ENCODE measurements around the gene SLC25A23. TPM values are rescaled to one million over a fixed set of nuclear protein-coding genes. Genes with fewer than 3 reads are reported as not detected.
A peak's percentile ranks its signal among the peaks of the same experiment; 100 is the strongest.

Gene SLC25A23
- total and polyA plus RNA-seq, 9 of the 15 experiments (the other 6 are each of a cell fraction or from before 2014, with no cell fraction given) = 6.1 to 72.0 (median 26.6) TPM

- Histone ChIP-seq H3K4me2 (ENCODE audit: insufficient read depth, low read length) (no peak overlapping the region), H3K79me2 (ENCODE audit: control insufficient read depth, insufficient read depth, low read length) (peaks cover 63% of the 10 kb centered on the region), H3K9me1 (ENCODE audit: control insufficient read depth, insufficient read depth, low read length) (peaks cover 11% of the 10 kb centered on the region), H3K4me1 (replicated peaks in 1 of 2; ENCODE audit: control insufficient read depth in 2 of 2, insufficient read depth in 2 of 2, low read length in 2 of 2) (peaks cover 16 to 51% of the 10 kb centered on the region in 2 experiments), H3K36me3 (ENCODE audit: control insufficient read depth, insufficient read depth, low read length) (peaks cover 70% of the 10 kb centered on the region), H3K9ac (ENCODE audit: insufficient read depth in 1 of 2, low read depth in 2 of 2, low read length in 2 of 2) (peak overlapping the region in 1 of 2 experiments; percentile 46; a peak in 3 of 4 replicates), H3K27ac (ENCODE audit: extremely low read depth, low read depth, low read length) (no peak overlapping the region), H3K9me3 (replicated peaks; ENCODE audit: control insufficient read depth, insufficient read depth, low read depth, low read length) (no peaks in the 10 kb centered on the region), H4K20me1 (replicated peaks; ENCODE audit: control insufficient read depth, insufficient read depth, low read length) (peaks cover 54% of the 10 kb centered on the region), H3K27me3 (ENCODE audit: control insufficient read depth in 2 of 2, insufficient read depth in 2 of 2, low read length in 2 of 2) (no peaks in the 10 kb centered on the region), H3K4me3 (no peak overlapping the region), H2AFZ (ENCODE audit: low read depth, low read length) (no peak overlapping the region)
- intact Hi-C loops (cut with micrococcal nuclease) = loop anchor here (10.0 kb wide), 2 partner anchors 107 to 257 kb away; no protein-coding TSS in a partner anchor
- ATAC-seq (no peak), DNase-seq (ENCODE audit: extremely low read depth in 1 of 4, low spot score in 3 of 4) (no peak), FAIRE-seq (no peak)
- TF ChIP-seq GATA2 (CRISPR knock-in tag; IDR thresholded peaks at IDR 0.05) = no peak
- no peak for TF ChIP-seq MIER1 (IDR thresholded peaks at IDR 0.05; ENCODE audit: low read depth)
- TF ChIP-seq RBFOX2 (IDR thresholded peaks at IDR 0.05; ENCODE audit: low read depth, low read length) = peak; percentile 51; the same call in 1 of the 2 replicates
- TF ChIP-seq SRSF7 (optimal IDR thresholded peaks at IDR 0.05; ENCODE audit: low read depth, low read length) = no peak
- no peak for TF ChIP-seq PPARD (CRISPR knock-in tag; IDR thresholded peaks at IDR 0.05)
- ChIA-PET CTCF (ENCODE audit: low intra/inter-chr PET ratio) (no interaction called here), POLR2A (interaction anchor here (1.0 kb wide), 1 partner anchor 317 kb away, joined by 3 read pairs; no protein-coding TSS in a partner anchor)
- BruUV-seq (replicated peaks) = no TSS peak
- WGBS (ENCODE audit: insufficient coverage, low coverage, missing lambda C conversion rate) = 91% methylated on average over 14 of the region's 20 CpGs
- in situ Hi-C loops (cut with MboI) = no loop called here
Measured at GRCh38 chr19:6421075-6422014, 38.2 kb downstream of the SLC25A23 start.

Data from K562 (cell line).